HepG2 (cell line): ENCODE measurements around the gene TEKT5. TPM values are rescaled to one million over a fixed set of nuclear protein-coding genes. Genes with fewer than 3 reads are reported as not detected.

ENCODE experiments used
- GABPA ChIP-seq, 2 experiments: IDR thresholded peaks; 2 replicates each; pipeline ENCODE4 v1.6.1; 2011 to 2016; ENCODE audit warnings: low read depth in 2 of 2, low read length in 1 of 2, missing biosample characterization in 1 of 2, missing genetic modification characterization in 1 of 2
- HOXD1 ChIP-seq: sonication (generic); formaldehyde crosslinking; IDR thresholded peaks from 2 replicates; pipeline ENCODE4 v1.5.0; 2020; ENCODE audit warnings: missing genetic modification reagents
- IRF2 ChIP-seq: IDR thresholded peaks from 2 replicates; pipeline ENCODE4 v1.6.1; 2018; ENCODE audit warnings: missing genetic modification reagents, missing compliant biosample characterization
- KLF11 ChIP-seq: IDR thresholded peaks from 2 replicates; pipeline ENCODE4 v1.6.1; 2016; ENCODE audit warnings: missing compliant biosample characterization
- NFE2L1 ChIP-seq: sonication (generic); formaldehyde crosslinking; IDR thresholded peaks from 2 replicates; pipeline ENCODE4 v1.4.0; 2020; ENCODE audit warnings: missing genetic modification reagents, mild to moderate bottlenecking, borderline replicate concordance
- SAFB2 ChIP-seq: sonication (generic); formaldehyde crosslinking; IDR thresholded peaks from 2 replicates; pipeline ENCODE4 v1.5.1; 2020; ENCODE audit warnings: missing genetic modification reagents, low read depth, mild to moderate bottlenecking, borderline replicate concordance
- TBX3 ChIP-seq: fragments of 450-650 bp; IDR thresholded peaks from 2 replicates; pipeline ENCODE4 v1.6.1; 2017; ENCODE audit warnings: antibody characterized with exemption, mild to moderate bottlenecking, inconsistent platforms, borderline replicate concordance
- THRA ChIP-seq: sonication (generic); formaldehyde crosslinking; IDR thresholded peaks from 2 replicates; pipeline ENCODE4 v1.4.0; 2020; ENCODE audit warnings: missing genetic modification reagents, borderline replicate concordance
- TMF1 ChIP-seq: sonication (generic); formaldehyde crosslinking; IDR thresholded peaks from 2 replicates; pipeline ENCODE4 v1.8.1; 2022; ENCODE audit warnings: low read depth, missing genetic modification reagents
- YEATS2 ChIP-seq: sonication (generic); formaldehyde crosslinking; IDR thresholded peaks from 2 replicates; pipeline ENCODE4 v1.4.0; 2020; ENCODE audit warnings: missing genetic modification reagents, borderline replicate concordance
- ZBTB1 ChIP-seq: sonication (generic); formaldehyde crosslinking; IDR thresholded peaks from 2 replicates; pipeline ENCODE4 v1.4.0; 2020; ENCODE audit warnings: missing genetic modification reagents, borderline replicate concordance
- ZMAT3 ChIP-seq: sonication (generic); formaldehyde crosslinking; conservative IDR thresholded peaks from 2 replicates; pipeline ENCODE4 v1.7.0; 2021; ENCODE audit warnings: missing genetic modification reagents
- ZNF281 ChIP-seq: sonication (generic); formaldehyde crosslinking; IDR thresholded peaks from 2 replicates; pipeline ENCODE4 v1.4.0; 2020; ENCODE audit warnings: missing genetic modification reagents, borderline replicate concordance
- ZNF317 ChIP-seq: sonication (generic); formaldehyde crosslinking; IDR thresholded peaks from 2 replicates; pipeline ENCODE4 v1.5.0; 2020; ENCODE audit warnings: mild to moderate bottlenecking, missing genetic modification reagents
- ZNF563 ChIP-seq: sonication (generic); formaldehyde crosslinking; IDR thresholded peaks from 2 replicates; pipeline ENCODE4 v1.8.0; 2022; ENCODE audit warnings: mild to moderate bottlenecking, moderate library complexity, missing genetic modification reagents
- ZNF609 ChIP-seq: sonication (generic); formaldehyde crosslinking; IDR thresholded peaks from 2 replicates; pipeline ENCODE4 v1.4.0; 2020; ENCODE audit warnings: mild to moderate bottlenecking, missing genetic modification reagents, borderline replicate concordance
- ZNF7 ChIP-seq: IDR thresholded peaks from 2 replicates; pipeline ENCODE4 v1.6.1; 2016; ENCODE audit warnings: missing biosample characterization, missing genetic modification reagents
- ZNF772 ChIP-seq: sonication (generic); formaldehyde crosslinking; IDR thresholded peaks from 2 replicates; pipeline ENCODE4 v1.5.0; 2020; ENCODE audit warnings: mild to moderate bottlenecking, missing genetic modification reagents
- ZNF883 ChIP-seq: sonication (generic); formaldehyde crosslinking; IDR thresholded peaks from 2 replicates; pipeline ENCODE4 v1.5.1; 2020; ENCODE audit warnings: mild to moderate bottlenecking, missing genetic modification reagents; ENCODE audit errors: not compliant biosample characterization
- ZSCAN25 ChIP-seq: sonication (generic); formaldehyde crosslinking; IDR thresholded peaks from 2 replicates; pipeline ENCODE4 v1.8.0; 2022; ENCODE audit warnings: mild to moderate bottlenecking, missing genetic modification reagents
- polyA plus RNA-seq, 8 experiments: library from polyadenylated mRNA; depleted of rRNA in 3 of 8; stranded (reverse) in 7 of 8; unstranded in 1 of 8; fragments of >200 nt; fragmentation: Illumina TruSeq in 4 of 8; extraction: Trizol in 4 of 8; gene quantifications; 2 replicates each; pipeline versions ENCODE4 v1.2.1 to v1.2.3, GENCODE V29; 2011 to 2016; ENCODE audit warnings: low read depth in 4 of 8, missing spikeins in 1 of 8, mixed read lengths in 1 of 8; ENCODE audit not compliant: insufficient read depth in 1 of 8
- total RNA-seq, 5 experiments: library from RNA; depleted of rRNA; stranded (reverse); fragments of >200 nt; fragmentation: Illumina TruSeq; extraction: Trizol; gene quantifications; 2 replicates each; pipeline ENCODE4 v1.2.3, GENCODE V29; 2016; ENCODE audit warnings: low read depth in 1 of 5

The TEKT5 gene
- total and polyA plus RNA-seq, 2 of the 13 experiments (the other 11 are each of a cell fraction or from before 2014, with no cell fraction given), result 0.16 TPM; not detected in 1

- TF ChIP-seq SAFB2 (CRISPR knock-in tag) (no peak), THRA (CRISPR knock-in tag) (peak; percentile 95), ZSCAN25 (CRISPR knock-in tag) (peak; percentile 74; the same call in 1 of the 2 replicates), ZNF281 (CRISPR knock-in tag) (peak; percentile 82), ZNF883 (CRISPR knock-in tag) (peak; percentile 73), TMF1 (CRISPR knock-in tag) (no peak), HOXD1 (CRISPR knock-in tag) (no peak), GABPA (IDR thresholded peaks at IDR 0.05; ENCODE audit: low read depth, low read length) (no peak), GABPA (CRISPR knock-in tag; IDR thresholded peaks at IDR 0.05; ENCODE audit: low read depth) (peak; percentile 46; the same call in 1 of the 2 replicates), ZNF609 (CRISPR knock-in tag) (peak; percentile 78), YEATS2 (CRISPR knock-in tag) (no peak; the same call in 1 of the 2 replicates), ZBTB1 (no peak), ZNF563 (CRISPR knock-in tag) (no peak), ZNF7 (CRISPR knock-in tag) (no peak), TBX3 (no peak), KLF11 (no peak), ZNF317 (CRISPR knock-in tag) (no peak), IRF2 (peak; percentile 79), ZNF772 (CRISPR knock-in tag) (no peak), ZMAT3 (CRISPR knock-in tag) (no peak), NFE2L1 (CRISPR knock-in tag) (no peak; the same call in 1 of the 2 replicates)
Measured at GRCh38 chr16:10728003-10728887, 33.5 kb upstream of the TEKT5 start (continued).
